ENCODE results near the gene GRIK2.

GRCh38 chr6:101434601-101435000 lies 41.1 kb downstream of the GRIK2 start:
- TF ChIP-seq POLR2AphosphoS5 (IDR thresholded peaks at IDR 0.05; ENCODE audit: low read depth, low read length) (no peak), FOXP2 (optimal IDR thresholded peaks at IDR 0.05; ENCODE audit: borderline replicate concordance, extremely low read depth, extremely low read length, insufficient read depth) (no peak)

Data from PFSK-1 (cell line).